ENCODE data around the gene TAF1B.
A peak's percentile ranks its signal among the peaks of the same experiment; 100 is the strongest.

GRCh38 chr2:9914384-9915065 lies 71.3 kb downstream of the TAF1B start:
- TF ChIP-seq CTCF (IDR thresholded peaks at IDR 0.05): peak; percentile 36; the same call in 1 of the 2 replicates
- no peak for TF ChIP-seq POLR2AphosphoS5 (IDR thresholded peaks at IDR 0.05; ENCODE audit: low read depth, low read length)
- no peak for TF ChIP-seq SIN3A (IDR thresholded peaks at IDR 0.05; ENCODE audit: borderline replicate concordance, insufficient read depth, low read depth, low read length)
